GM15510 (cell line): ENCODE results near the gene PRSS21.

Source experiments
- POLR2A ChIP-seq: IDR thresholded peaks from 3 replicates; pipeline ENCODE4 v1.6.1; 2011; ENCODE audit warnings: borderline replicate concordance; ENCODE audit not compliant: insufficient read length; ENCODE audit errors: extremely low read depth

Gene PRSS21

DNA sequence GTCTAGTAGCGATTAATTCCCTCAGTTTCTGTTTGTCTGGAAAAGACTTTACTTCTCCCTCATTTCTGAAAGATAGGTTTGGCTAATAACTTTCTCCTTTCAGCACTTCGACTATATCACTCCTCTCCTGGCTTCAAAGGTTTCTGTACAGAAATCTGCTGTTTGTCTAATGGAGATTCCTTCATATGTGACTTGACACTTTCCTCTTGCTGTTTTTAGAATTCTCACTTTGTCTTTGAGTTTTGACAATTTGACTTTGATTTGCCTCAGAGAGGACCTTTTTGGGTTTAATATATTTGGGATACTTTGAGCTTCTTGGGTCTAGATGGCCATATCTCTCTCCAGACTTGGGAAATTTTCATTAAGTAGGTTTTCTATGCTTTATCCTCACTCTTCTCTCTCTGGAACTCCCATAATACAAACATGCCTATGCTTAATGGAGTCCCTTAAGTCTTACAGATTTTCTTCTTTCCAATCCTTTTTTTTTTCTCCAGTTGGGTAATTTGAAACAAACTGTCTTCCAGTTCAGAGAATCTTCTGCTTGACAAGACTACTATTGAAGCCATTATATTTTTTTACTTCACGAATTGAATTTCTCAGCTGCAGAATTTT, 7.8 kb upstream of the PRSS21 start:
- no peak for TF ChIP-seq POLR2A

- TF ChIP-seq POLR2A = no peak
Measured at GRCh38 chr16:2810651-2811050, 6.4 kb upstream of the PRSS21 start.

DNA sequence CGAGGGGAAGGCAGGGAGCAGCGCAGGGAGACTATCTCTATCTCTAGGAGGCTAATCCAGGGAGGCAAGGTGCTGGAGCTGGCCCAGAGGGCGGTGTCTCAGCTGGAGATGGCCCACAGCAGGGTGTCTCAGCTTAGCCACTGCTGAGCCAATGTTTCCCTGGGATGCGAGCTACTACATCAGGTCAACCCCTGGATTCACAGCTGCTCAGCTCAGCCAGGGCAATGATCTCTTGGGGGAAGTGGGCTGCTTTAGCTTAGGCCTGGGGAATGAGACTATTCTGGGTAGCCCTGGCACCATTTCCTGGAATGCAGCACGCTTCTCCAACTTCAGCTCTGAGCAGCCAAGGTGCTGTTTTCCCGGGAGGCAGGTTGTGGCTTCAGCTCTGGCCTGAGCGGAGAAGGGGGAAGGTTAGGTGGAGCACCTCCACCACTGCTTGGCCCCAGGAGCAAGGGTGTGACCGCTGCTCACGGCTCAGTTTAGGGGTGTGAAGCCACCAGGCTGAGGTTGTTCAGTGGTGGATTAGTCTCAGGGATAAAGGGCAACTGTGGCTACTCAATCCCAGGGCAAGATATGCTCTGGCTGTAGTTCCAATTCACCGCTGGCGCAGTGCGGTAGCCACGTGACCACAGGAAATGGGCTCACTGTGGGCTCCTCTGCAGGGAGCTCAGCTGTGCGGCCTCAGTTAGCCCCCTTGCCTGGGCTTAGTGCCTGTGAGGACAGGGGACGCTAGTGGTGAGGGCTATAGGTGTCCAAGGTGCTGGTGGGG, 5.2 kb upstream of the PRSS21 start:
- no peak for TF ChIP-seq POLR2A

DNA sequence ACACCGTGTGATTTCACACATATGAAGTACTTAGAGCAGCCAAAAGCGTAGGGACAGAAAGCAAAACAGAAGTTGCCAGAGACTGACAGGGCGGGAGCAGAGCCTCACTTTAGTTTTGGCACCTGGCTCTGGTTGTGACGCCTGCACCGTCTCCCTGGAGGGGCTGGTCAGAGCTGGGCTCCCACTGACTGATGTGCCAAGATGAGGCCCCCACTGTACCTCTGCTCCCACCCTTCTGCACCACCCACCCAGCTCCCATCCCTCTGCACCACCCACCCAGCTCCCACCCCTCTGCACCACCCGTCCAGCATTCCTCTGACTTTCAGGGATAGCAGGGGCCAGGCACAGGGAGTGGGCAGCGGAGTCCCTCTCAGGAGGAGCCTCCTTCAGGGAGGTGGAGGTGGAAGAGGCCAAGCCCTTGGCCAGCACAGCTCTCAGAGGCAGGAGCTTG, 3.2 kb upstream of the PRSS21 start:
- TF ChIP-seq POLR2A = no peak

DNA sequence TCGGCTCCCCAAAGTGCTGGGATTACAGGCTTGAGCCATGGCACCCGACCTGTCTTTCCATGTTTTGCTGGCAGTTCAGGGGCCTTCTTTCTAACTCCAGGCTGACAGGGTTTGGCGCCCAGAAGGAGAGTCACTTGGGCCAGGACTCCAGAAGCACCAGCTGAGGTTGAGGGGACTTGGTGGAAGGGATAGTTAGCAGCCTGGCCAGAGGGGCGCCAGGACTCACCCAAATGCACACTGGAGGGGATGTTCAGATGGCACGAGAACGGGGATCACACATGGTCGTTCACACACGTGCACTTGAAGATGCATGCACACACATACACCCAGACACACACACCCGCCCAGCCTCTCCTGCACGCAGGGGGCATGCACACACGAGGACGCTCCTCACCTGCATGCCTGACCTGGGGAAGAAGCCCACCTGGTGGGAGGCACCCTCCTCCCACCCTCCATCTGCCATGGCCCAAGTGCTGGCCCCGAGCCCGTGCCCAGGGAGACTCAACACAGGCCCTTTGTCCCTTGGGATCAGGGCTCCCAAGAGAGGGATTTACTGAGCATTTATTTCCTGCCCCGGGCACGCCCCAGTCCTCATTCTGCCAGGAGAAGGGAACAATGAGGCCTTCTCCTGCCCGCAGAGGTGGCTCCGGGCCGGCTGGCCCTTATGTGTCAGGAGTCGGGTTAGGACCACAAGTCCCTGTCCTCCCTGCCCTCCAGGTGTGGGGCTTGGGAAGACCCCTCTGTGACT, 2.3 kb upstream of the PRSS21 start:
- TF ChIP-seq POLR2A = no peak

DNA sequence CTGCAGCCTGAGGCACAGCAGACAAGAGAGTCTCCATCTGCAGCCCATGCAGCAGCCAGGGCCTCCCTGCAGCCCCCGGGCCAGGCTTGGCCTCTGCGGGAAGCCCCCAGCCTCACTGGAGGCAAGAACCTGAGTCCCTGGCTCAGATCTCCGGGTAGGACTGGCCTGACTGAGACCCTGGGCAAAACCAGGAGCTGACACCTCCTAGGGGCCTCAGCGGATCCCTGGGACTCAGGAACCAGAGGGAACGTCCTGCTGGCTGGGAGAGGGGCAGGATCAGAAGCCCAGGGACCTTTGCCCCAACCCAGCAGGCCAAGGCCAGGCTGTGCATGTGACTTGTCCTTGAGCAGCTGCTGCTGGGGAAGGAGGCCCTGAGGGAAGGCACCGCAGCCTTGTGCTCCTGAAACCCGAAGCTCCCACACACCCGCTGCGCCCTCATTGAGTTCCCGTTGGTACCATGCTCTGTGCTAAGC, 1.7 kb upstream of the PRSS21 start:
- no peak for TF ChIP-seq POLR2A

DNA sequence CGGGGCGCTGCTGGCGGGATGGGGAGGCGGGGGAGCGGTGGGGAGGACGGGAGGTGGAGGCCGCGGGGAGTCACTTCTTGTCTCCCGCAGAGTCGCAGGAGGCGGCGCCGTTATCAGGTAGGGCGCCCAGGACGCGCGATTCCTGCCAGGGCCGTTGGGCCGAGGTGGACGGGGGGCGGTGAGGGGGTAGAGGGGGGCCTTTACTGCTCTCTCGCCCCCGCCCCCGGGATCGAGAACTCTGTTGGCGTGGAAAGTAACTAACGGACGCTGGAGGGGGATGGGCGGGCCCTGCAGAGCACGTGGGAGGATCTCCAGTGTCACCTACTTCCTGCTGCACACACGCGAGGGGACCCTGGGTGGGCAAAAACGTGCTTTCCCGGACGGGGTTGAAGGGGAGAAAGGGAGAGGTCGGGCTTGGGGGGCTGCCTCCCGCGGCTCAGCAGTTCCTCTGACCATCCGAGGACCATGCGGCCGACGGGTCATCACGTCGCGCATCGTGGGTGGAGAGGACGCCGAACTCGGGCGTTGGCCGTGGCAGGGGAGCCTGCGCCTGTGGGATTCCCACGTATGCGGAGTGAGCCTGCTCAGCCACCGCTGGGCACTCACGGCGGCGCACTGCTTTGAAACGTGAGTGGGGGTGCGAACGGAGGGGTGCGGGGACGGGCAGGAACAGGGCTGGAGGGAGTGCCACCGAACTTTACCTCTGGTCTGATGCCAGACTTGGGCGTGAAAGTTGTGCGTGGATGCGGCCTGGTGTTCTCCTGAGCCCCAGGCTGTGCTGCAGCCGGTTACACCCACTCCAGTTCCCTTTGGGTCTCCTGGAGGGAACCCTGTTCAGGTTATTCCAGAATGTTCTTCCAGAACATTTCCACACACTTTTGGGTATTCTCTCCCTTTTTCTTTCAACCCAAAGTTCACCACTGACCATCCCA, 569 bp downstream of the PRSS21 start:
- TF ChIP-seq POLR2A = no peak

GRCh38 chr16:2818272-2818876, 1.3 kb downstream of the PRSS21 start:
- TF ChIP-seq POLR2A = no peak

DNA sequence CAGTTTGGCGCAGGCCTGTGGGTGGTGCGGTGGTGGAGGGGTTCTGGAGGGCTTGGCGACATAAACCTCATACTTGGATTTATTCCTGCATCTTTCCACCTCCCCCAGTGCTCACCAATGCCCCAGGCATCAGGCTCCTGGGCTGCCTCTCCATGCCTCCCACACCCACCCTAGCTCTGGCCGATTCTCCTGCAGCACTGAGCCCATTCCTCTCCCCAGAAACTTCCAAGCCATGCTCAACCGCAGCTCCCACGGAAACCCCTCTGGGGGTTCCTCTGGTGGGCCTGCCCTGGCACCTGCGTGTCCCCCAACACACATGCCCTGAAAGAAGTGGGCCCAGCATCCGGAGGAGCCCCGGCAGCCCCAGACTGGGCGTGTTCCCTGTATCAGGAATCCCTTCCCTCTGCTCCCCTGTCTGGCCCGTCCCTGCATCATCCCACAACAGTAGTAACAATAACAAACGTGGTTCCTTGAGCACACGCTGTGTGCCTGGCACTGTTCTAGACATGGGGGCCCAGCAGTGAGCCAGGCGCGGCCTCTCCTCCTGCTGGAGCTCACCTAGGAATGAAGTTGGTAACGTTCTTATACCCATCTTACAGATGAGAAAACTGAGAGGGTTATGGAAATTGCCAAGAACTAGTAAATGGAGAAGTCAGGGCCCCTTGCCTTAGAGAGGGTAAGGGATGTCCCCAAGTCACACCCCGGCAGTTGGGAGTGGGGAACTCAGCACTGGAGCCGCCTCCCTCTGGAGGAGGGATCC, 2.3 kb downstream of the PRSS21 start:
- TF ChIP-seq POLR2A = no peak

DNA sequence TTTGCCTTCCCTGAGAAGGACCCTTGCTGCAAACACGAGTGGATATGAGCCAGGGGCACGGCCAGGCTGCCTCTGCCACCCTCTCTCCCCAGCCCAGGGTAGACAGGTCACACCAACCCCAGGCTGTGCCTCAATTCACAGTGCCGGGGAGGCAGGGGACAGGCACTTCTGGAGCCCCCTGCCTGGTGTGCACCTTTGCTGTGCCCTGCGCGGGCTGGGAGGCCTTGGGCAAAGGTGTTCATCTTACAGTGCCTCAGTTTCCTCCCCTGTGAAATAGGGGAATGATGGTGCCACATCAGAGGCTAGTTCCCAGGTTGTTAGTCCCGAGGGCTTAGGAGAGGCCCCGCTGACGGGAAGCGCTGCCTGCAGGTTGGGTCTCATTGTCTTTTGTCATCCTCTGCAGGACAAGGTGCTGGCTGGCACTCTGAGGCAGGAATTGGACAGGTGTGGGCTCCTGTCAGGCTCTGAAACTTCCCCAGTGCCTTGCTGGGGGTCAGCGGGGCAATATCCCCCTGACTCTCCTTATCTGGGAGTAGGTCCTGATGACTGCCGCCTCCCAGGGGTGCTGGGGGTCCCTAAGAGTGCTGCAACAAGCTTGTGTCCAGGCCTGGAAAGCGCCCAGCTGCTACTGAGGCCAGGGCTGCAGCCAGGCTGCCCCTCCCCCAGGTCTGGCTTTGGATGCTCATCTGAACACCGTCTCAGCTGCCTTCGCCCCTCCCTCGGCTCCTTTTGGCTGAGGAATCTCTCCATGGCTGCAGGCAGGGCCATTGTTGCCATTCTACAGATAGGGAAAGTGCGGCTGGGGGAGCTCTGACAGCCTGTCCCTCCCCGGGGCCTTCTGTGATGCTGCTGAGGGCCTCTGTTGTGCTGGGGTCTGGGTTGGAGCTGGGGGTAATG, 3.1 kb downstream of the PRSS21 start:
- TF ChIP-seq POLR2A = no peak

DNA sequence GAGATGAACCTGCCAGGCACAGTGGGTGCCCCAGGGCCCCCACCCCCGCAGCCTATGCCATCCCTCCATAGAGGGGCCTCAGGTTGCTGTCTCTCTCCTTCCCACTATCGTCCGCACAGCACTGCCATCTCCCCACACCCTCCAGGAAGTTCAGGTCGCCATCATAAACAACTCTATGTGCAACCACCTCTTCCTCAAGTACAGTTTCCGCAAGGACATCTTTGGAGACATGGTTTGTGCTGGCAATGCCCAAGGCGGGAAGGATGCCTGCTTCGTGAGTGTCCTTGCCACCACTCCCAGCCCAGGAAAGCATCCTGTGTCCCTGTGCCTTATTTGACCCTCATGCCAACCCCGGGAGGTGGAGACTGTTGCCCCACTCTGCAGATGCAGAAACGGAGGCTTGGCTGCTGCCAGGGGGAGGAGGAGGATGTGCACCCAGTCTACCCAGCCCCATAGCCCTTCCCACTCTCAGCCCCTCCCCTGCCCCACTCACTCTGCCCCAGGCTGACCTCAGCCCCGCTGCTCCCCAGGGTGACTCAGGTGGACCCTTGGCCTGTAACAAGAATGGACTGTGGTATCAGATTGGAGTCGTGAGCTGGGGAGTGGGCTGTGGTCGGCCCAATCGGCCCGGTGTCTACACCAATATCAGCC, 3.9 kb downstream of the PRSS21 start:
- no peak for TF ChIP-seq POLR2A

DNA sequence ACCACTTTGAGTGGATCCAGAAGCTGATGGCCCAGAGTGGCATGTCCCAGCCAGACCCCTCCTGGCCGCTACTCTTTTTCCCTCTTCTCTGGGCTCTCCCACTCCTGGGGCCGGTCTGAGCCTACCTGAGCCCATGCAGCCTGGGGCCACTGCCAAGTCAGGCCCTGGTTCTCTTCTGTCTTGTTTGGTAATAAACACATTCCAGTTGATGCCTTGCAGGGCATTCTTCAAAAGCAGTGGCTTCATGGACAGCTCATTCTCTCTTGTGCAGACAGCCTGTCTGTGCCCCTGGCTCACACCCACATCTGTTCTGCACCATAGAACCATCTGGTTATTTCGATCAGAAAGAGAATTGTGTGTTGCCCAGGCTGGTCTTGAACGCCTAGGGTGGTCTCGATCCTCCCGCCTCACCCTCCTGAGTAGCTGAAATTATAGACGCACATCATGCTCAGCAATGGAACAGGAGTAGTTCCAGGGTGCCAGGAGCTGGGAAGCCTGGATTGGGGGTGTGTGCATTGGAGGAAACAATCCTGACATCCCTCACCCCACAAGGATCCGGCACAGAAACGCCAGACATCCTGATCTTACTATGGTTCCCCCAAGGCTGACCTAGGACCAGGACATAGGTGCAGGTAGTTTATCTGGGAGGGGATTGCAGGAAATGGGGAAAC, 4.6 kb downstream of the PRSS21 start:
- no peak for TF ChIP-seq POLR2A

- no peak for TF ChIP-seq POLR2A
Measured at GRCh38 chr16:2822158-2822495, 5.1 kb downstream of the PRSS21 start.
